Measurements from ENCODE around the gene PUS3. TPM values are rescaled to one million over a fixed set of nuclear protein-coding genes. Genes with fewer than 3 reads are reported as not detected.
"Not testable (repeated sequence)": the region's sequence is repeated elsewhere in the genome, so short reads cannot be mapped to it uniquely, and the experiment has no call there.

The PUS3 gene
- total RNA-seq, 1 donor from 2014 or later, result 17.6 TPM

- no peak for DNase-seq (ENCODE audit: low read depth)
Observed at GRCh38 chr11:125916683-125917347, 13.8 kb upstream of the PUS3 start.

GRCh38 chr11:125914601-125915000, 11.6 kb upstream of the PUS3 start:
- H3K27me3 ChIP-seq (ENCODE audit: control insufficient read depth, insufficient read depth, low read length); DNase-seq (ENCODE audit: low read depth); H3K4me3 ChIP-seq (ENCODE audit: low read depth, low read length); H3K36me3 ChIP-seq (ENCODE audit: control insufficient read depth, insufficient read depth, low read length): not testable (repeated sequence)

More at GRCh38 chr11:125916683-125917347, 13.8 kb upstream of the PUS3 start:
- Histone ChIP-seq H3K27me3 (ENCODE audit: control insufficient read depth, insufficient read depth, low read length) (peaks cover 4% of the 10 kb centered on the region), H3K4me3 (ENCODE audit: low read depth, low read length) (no peak overlapping the region), H3K36me3 (ENCODE audit: control insufficient read depth, insufficient read depth, low read length) (no peaks in the 10 kb centered on the region)
- TF ChIP-seq CTCF (IDR thresholded peaks at IDR 0.05; ENCODE audit: insufficient read depth, low read length, poor library complexity, severe bottlenecking), result no peak

- DNase-seq (ENCODE audit: low read depth), result no peak
- no peak for TF ChIP-seq CTCF (IDR thresholded peaks at IDR 0.05; ENCODE audit: insufficient read depth, low read length, poor library complexity, severe bottlenecking)
- Histone ChIP-seq H3K27me3 (ENCODE audit: control insufficient read depth, insufficient read depth, low read length) (no peaks in the 10 kb centered on the region), H3K4me3 (ENCODE audit: low read depth, low read length) (no peak overlapping the region), H3K36me3 (ENCODE audit: control insufficient read depth, insufficient read depth, low read length) (no peaks in the 10 kb centered on the region)
Observed at GRCh38 chr11:125910226-125910849, 7.3 kb upstream of the PUS3 start.

- no peak for DNase-seq (ENCODE audit: low read depth)
- no peak for TF ChIP-seq CTCF (IDR thresholded peaks at IDR 0.05; ENCODE audit: insufficient read depth, low read length, poor library complexity, severe bottlenecking)
- H3K4me3 ChIP-seq (ENCODE audit: low read depth, low read length), result no peak overlapping the region
Observed at GRCh38 chr11:125904678-125905077, 1.7 kb upstream of the PUS3 start.

GRCh38 chr11:125903711-125904659, 979 bp upstream of the PUS3 start, which contains the start of gene DDX25:
TSS of gene DDX25 (plus strand) at chr11:125904508. CDS start at chr11:125904518, 10 bp downstream.
- Histone ChIP-seq H3K4me3 (ENCODE audit: low read depth, low read length) (peak within 1 kb of the TSS; percentile 36), H3K36me3 (ENCODE audit: control insufficient read depth, insufficient read depth, low read length) (no peaks in the 10 kb centered on the region), H3K27me3 (ENCODE audit: control insufficient read depth, insufficient read depth, low read length) (peaks cover 15% of the 10 kb centered on the region)
- TF ChIP-seq CTCF (IDR thresholded peaks at IDR 0.05; ENCODE audit: insufficient read depth, low read length, poor library complexity, severe bottlenecking), result no peak
- DNase-seq (ENCODE audit: low read depth), result no peak

More at GRCh38 chr11:125904678-125905077, 1.7 kb upstream of the PUS3 start:
- Histone ChIP-seq H3K27me3 (ENCODE audit: control insufficient read depth, insufficient read depth, low read length) (peaks cover 15% of the 10 kb centered on the region), H3K36me3 (ENCODE audit: control insufficient read depth, insufficient read depth, low read length) (no peaks in the 10 kb centered on the region)
